ENCODE data around the gene LXN.

Gene LXN

DNA sequence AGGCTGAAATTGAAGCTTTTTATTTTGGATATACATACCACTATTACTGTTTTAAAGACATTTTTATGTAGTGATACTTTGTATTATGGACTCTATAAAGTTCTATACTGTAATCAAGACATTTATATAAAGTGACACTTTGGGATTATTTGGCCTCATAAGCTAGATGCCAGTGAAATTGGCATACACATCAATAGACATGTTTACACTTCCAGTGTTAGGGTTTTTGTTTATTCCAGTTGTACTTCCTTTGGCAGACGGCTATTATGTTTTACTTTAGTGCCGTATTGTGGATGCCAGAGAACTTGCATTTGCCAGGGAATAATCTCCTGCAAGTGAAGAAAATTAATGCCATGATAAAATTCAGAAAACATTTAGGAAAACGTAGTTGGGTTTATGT is 6.0 kb downstream of the LXN start:
- no peak for TF ChIP-seq CTCF (IDR thresholded peaks at IDR 0.05; ENCODE audit: low read length)
- TF ChIP-seq EZH2 (IDR thresholded peaks at IDR 0.05; ENCODE audit: borderline replicate concordance, low read length), result no peak
- Histone ChIP-seq H3K9me2 (ENCODE audit: low read depth, low read length) (no peaks in the 10 kb centered on the region), H3K4me1 (ENCODE audit: insufficient read depth, low read length, severe bottlenecking) (no peaks in the 10 kb centered on the region), H4K20me1 (ENCODE audit: insufficient read depth, low read length) (no peaks in the 10 kb centered on the region; the same call in 1 of the 2 replicates), H3K36me3 (ENCODE audit: insufficient read depth, low read length) (peaks cover 97% of the 10 kb centered on the region), H3K9me3 (ENCODE audit: low read length) (no peaks in the 10 kb centered on the region), H3K27me3 (ENCODE audit: insufficient read depth, low read length) (no peaks in the 10 kb centered on the region), H3K4me2 (ENCODE audit: low read length) (no peak overlapping the region), H3K27ac (ENCODE audit: low read depth, low read length, poor library complexity, severe bottlenecking) (no peak overlapping the region), H3K79me2 (ENCODE audit: insufficient read depth, low read length) (no peaks in the 10 kb centered on the region), H3K4me3 (ENCODE audit: low read depth, low read length, poor library complexity, severe bottlenecking) (no peak overlapping the region), H3K9ac (ENCODE audit: low read length) (no peak overlapping the region), H3F3A (ENCODE audit: insufficient read depth, low read length) (no peaks in the 10 kb centered on the region), H2AFZ (ENCODE audit: low read length) (no peak overlapping the region)

DNA sequence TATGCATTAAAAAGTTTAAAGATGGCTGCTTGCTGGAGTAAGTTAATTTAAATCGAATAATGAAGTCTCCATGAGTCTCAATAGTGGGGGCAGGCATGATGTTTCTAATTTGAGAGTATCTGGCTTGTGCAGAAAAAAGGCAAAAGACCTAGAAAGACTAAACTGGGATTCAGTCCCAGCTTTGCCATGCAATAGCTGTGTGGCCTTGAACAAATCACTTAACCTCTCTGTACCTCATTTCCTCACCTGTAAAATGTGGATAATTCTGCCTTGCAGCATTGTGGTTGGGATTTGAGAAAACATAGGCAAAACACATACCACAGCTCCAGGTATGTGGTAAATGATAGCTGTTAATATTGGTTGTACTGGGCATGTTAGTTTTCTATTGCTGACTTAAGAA is 8.6 kb downstream of the LXN start:
- Histone ChIP-seq H3K9me3 (ENCODE audit: low read length) (no peaks in the 10 kb centered on the region), H3F3A (ENCODE audit: insufficient read depth, low read length) (no peaks in the 10 kb centered on the region), H2AFZ (ENCODE audit: low read length) (no peak overlapping the region), H3K27ac (ENCODE audit: low read depth, low read length, poor library complexity, severe bottlenecking) (no peak overlapping the region), H3K4me2 (ENCODE audit: low read length) (no peak overlapping the region), H4K20me1 (ENCODE audit: insufficient read depth, low read length) (no peaks in the 10 kb centered on the region; the same call in 1 of the 2 replicates), H3K9me2 (ENCODE audit: low read depth, low read length) (no peaks in the 10 kb centered on the region), H3K36me3 (ENCODE audit: insufficient read depth, low read length) (peaks cover 95% of the 10 kb centered on the region), H3K27me3 (ENCODE audit: insufficient read depth, low read length) (no peaks in the 10 kb centered on the region), H3K4me3 (ENCODE audit: low read depth, low read length, poor library complexity, severe bottlenecking) (no peak overlapping the region), H3K79me2 (ENCODE audit: insufficient read depth, low read length) (no peaks in the 10 kb centered on the region), H3K4me1 (ENCODE audit: insufficient read depth, low read length, severe bottlenecking) (no peaks in the 10 kb centered on the region), H3K9ac (ENCODE audit: low read length) (no peak overlapping the region)
- no peak for TF ChIP-seq CTCF (IDR thresholded peaks at IDR 0.05; ENCODE audit: low read length)

- no peak overlapping the region for H2AFZ ChIP-seq (ENCODE audit: low read length)
- no peaks in the 10 kb centered on the region for H3K27me3 ChIP-seq (ENCODE audit: insufficient read depth, low read length)
- no peak overlapping the region for H3K4me3 ChIP-seq (ENCODE audit: low read depth, low read length, poor library complexity, severe bottlenecking)
- H3K4me1 ChIP-seq (ENCODE audit: insufficient read depth, low read length, severe bottlenecking), result no peaks in the 10 kb centered on the region
- H3K9ac ChIP-seq (ENCODE audit: low read length), result no peak overlapping the region
- no peak overlapping the region for H3K4me2 ChIP-seq (ENCODE audit: low read length)
- H3K9me2 ChIP-seq (ENCODE audit: low read depth, low read length), result no peaks in the 10 kb centered on the region
- no peak overlapping the region for H3K27ac ChIP-seq (ENCODE audit: low read depth, low read length, poor library complexity, severe bottlenecking)
- H3K36me3 ChIP-seq (ENCODE audit: insufficient read depth, low read length), result peaks cover 95% of the 10 kb centered on the region
- no peaks in the 10 kb centered on the region for H3F3A ChIP-seq (ENCODE audit: insufficient read depth, low read length)
- H4K20me1 ChIP-seq (ENCODE audit: insufficient read depth, low read length), result no peaks in the 10 kb centered on the region; the same call in 1 of the 2 replicates
- no peak for TF ChIP-seq EZH2 (IDR thresholded peaks at IDR 0.05; ENCODE audit: borderline replicate concordance, low read length)
- no peak for TF ChIP-seq CTCF (IDR thresholded peaks at IDR 0.05; ENCODE audit: low read length)
- no peaks in the 10 kb centered on the region for H3K79me2 ChIP-seq (ENCODE audit: insufficient read depth, low read length)
- no peaks in the 10 kb centered on the region for H3K9me3 ChIP-seq (ENCODE audit: low read length)
These were observed 9.2 kb downstream of the LXN start for GRCh38 chr3:158663246-158663645.
